Activated CD8-positive, alpha-beta memory T cell treated with anti-CD3 and anti-CD28 coated beads for 4 hours (primary cell): ENCODE results near the gene TMEM131.
"Not testable (repeated sequence)": the region's sequence is repeated elsewhere in the genome, so short reads cannot be mapped to it uniquely, and the experiment has no call there.

Experiments
- DNase-seq, 2 donors: peaks; one replicate each; pipeline ENCODE4 v3.0.0-alpha.2; 2020; ENCODE audit warnings: low read depth in 2 of 2

TMEM131 gene

DNA sequence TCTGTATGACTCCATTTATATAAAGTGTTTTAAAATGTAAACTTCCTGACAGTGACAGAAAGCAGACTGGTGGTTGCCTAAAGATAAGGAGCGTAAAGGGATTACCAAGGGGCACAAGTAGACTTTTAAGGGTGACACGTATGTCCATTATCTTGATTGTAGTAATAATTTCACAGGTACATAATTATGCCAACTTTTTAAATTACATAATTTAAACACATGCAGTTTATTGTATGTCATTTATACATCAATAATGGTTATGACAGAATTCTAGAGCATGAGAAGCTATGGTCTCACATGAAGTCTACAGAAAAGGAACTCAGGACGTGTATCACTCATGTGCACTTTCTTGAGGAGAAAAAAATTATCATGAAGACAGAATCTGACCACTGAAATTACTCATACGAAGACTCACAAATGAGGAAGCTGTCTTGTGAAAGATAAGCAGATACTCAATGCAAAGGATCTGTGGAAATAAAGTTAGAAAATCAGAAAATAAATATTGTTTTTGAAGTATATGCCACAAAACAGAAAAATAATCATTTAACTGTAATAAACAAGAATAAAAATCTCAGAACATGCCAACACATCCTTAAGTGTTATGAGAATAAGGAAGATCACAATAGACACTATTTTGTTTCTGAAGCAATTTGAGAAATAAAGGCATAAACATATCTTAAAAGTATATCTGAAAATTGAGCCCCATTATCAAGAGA lies 84.4 kb downstream of the TMEM131 start:
- DNase-seq = no peak

DNA sequence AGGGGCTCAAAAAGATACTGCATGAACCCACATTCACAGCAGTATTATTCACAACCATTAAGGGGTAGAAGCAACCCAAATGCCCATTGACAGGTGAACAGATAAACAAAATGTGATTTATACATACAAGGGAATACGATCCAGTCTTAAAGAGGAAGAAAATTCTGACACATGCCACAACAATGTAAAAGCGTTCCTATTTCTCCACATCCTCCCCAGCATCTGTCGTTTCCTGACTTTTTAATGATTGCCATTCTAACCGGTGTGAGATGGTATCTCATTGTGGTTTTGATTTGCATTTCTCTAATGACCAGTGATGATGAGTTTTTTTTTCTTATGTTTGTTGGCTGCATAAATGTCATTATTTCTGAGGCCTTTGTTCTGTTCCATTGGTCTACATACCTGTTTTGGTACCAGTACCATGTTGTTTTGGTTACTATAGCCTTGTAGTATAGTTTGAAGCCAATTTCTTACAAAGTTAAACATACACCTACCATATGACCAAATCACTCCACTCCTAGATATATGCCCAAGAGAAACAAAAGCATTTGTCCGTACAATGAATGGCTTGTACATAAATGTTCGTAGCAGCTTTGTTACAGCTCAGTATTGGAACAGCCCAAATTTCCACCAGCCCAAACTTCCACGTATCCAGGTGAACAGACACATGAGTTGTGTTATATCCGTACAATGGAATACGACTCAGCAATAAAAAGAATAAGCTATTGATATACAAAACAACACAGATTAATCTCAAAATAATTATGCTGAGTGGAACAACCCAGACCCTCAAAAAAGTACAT lies 85.1 kb downstream of the TMEM131 start:
- DNase-seq = no peak

DNA sequence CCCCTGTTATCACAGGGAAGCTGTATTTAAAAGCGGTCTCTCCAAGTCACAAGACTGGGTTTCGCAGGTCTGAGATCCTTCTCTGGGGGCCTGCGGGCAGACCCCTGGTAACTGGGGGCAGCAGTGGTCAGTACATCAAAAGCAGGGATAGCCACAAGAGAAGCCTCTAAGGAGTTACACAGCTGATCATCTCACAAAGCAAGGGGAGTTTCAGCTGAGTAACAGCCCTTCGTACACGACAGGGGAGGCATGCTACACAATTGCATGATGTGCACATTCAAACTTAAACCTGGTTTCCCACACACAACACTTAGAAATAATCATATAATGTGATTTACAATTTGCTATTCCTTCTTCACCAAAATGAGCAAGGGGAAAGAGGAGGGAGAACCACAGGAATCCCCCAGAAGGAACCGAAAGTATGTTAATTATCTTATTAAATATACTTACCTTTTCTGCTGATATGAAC lies 87.5 kb downstream of the TMEM131 start:
- DNase-seq = no peak

DNA sequence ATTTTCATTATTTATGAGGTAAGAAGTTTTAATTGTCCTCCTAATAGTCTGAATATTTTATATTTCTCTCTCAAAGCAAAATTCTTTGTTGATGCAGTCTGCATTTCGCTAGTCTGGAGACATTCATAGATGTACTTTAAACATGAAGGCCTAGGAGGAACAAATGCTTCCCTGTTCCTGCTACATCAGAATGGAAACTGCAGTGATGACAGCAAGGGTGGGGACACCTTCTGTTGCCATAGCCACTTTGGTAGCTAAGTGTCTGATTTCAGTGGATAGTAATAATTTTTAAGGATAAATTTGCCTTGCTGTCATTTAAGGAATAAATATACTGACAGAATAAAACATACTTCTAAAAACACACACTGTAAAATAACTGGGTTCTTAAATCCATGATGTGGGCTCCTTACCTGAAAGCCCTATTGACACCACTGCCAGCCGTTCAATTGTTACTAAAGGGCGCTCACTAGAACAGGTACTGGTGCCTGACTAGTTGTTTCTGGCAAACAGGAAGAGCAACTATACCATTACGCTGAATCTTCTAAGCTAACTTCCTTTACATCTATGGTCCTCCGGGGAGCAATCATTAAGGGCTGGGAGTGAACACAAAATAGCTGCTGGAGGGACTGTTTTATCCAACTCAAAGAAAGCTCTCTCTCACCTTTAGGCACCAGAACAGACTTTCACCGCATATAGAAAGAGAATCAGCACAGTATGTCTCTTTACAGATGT lies 88.2 kb downstream of the TMEM131 start:
- no peak for DNase-seq

DNA sequence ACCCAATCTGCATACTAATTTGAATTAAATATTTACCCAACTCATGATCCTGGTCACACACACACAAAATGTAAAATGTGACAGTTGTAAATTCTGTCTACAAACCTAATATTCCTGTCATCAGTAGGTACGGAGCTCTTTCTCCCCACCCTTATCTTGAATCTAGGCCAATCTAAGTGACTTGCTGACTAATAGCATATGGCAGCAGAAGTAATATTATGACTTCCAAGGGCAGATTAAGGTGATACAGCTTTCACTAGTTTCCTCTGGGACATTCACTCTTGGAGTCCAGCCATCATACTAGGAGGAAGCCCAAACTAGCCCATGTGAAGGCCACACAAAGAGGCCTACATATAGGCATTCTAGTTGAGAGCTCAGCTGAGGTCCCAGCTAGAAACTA lies 89.4 kb downstream of the TMEM131 start:
- no peak for DNase-seq

DNA sequence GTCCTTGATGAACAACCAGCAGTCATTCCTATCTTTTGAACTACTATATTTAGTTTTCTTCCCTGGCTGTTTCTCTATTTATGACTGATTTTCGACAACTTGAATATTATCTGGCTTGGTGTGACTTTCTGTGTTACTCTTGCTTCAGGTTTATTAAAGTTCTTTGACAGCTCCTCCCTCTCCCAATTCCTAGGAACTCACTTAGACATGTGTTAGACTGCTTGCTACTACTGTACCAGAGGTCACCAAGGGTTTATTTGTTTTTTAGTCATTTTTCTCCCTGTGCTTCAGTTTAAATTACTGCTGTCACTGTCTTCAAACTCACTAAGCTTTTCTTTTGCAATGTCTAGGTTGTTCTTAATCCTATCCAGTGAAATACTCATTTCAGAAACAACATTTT lies 90.5 kb downstream of the TMEM131 start:
- DNase-seq = no peak

GRCh38 chr2:97901862-97902261 lies 93.9 kb downstream of the TMEM131 start:
- no peak for DNase-seq

GRCh38 chr2:97900806-97901205 lies 94.9 kb downstream of the TMEM131 start:
- DNase-seq = no peak

GRCh38 chr2:97893042-97893441 lies 102.7 kb downstream of the TMEM131 start:
- not testable (repeated sequence) for DNase-seq

DNA sequence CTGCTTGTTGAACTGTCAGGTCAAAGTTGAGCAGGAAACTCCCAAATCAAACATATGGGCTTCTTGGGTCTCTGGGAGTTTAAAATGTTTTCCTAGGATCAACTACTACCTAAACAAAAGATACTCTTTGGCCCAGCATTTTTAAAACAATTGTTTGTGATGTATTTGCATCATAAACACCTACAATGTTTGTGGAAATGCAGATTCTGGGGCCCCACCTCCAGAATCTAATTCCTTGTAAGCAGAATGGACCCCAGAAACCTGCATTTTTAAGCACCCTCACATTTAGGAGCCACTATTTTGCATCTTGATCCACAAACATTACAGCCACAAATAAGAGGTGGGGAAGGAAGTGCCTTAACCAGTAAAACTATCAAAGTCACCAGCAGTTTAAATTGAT lies 104.1 kb downstream of the TMEM131 start:
- no peak for DNase-seq

DNA sequence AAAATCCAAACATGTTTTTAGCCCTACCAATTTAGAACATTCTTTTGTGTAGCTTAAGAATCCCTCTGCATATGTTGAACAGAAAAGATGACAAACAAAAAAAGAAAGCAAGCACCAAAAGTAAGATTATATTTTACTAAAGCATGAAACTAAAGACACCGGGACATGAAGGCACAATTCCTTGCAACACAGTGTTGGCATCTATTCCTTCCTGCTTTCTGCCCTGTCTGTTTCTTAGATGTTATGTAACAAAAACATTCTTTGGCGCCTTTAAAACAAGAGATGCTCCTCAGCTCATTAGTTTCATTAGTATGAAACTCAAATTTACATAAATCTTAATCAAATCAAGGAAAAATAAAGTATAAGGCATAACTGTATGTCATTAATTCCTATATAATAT lies 106.6 kb downstream of the TMEM131 start:
- no peak for DNase-seq

GRCh38 chr2:97885841-97886240 lies 109.9 kb downstream of the TMEM131 start:
- no peak for DNase-seq

GRCh38 chr2:97880334-97880733 lies 115.4 kb downstream of the TMEM131 start:
- DNase-seq = no peak

DNA sequence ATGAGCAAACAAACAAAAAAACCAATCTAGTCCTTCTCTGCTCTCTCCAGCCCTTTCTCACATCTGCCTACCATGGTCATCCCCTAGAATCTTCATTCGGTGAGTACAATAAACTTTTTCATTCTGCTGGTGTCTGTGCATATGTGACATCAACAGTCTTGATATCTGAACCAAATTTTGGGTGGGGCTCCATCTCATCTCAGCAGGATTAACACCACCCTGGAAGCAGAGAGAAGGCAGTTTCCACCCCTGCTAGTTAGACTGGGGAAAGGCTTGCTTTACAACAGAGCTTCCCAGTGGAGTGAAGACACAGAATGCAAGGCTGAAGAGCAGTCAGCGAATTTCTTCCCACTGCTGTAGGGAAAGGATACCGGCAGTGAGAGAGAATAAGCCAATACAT lies 116.9 kb downstream of the TMEM131 start:
- DNase-seq = no peak

GRCh38 chr2:97878317-97878716 lies 117.4 kb downstream of the TMEM131 start:
- not testable (repeated sequence) for DNase-seq

- no peak for DNase-seq
These were observed 124.5 kb downstream of the TMEM131 start for GRCh38 chr2:97871096-97871780.

GRCh38 chr2:97870396-97870843 lies 125.3 kb downstream of the TMEM131 start:
- peak in 1 of 2 donors; percentile 13 for DNase-seq

- DNase-seq = no peak
These were observed 125.9 kb downstream of the TMEM131 start for GRCh38 chr2:97869722-97870346.

GRCh38 chr2:97868986-97869721 lies 126.6 kb downstream of the TMEM131 start:
- DNase-seq = no peak

- no peak for DNase-seq
These were observed 131.9 kb downstream of the TMEM131 start for GRCh38 chr2:97863829-97864228.

DNA sequence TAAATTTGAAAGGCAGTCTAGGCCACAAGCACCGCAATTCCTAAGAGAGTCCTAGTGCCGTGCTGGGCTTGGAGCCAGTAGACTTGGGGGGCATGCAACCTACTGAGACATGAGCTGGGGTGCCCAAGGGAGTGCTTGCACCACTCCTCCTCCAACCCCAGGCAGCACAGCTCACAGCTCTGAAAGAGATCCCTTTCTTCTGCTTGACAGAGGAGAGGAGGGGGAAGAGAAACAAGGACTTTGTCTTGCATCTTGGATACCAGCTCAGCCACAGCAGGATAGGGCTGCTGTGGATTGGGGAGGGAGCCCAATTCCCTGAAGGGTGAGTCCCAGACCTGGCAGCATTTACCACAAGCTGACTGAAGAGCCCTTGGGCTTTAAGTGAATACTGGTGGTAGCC lies 134.6 kb downstream of the TMEM131 start:
- DNase-seq = no peak
